Measurements from ENCODE around the gene NTNG2.
A peak's percentile ranks its signal among the peaks of the same experiment; 100 is the strongest.

NTNG2 gene

GRCh38 chr9:132207839-132208615 is 46.2 kb downstream of the NTNG2 start:
- DNase-seq, result no peak

- no peak for DNase-seq
Measured at GRCh38 chr9:132209228-132209627, 47.4 kb downstream of the NTNG2 start.

- no peak for DNase-seq
Measured at GRCh38 chr9:132210472-132211145, 48.8 kb downstream of the NTNG2 start.

- no peak for DNase-seq
Measured at GRCh38 chr9:132211570-132211969, 49.7 kb downstream of the NTNG2 start.

- peak; percentile 74 to 88 for DNase-seq
Measured at GRCh38 chr9:132214027-132214622, 52.3 kb downstream of the NTNG2 start.

- no peak for DNase-seq
Measured at GRCh38 chr9:132216861-132217619, 55.2 kb downstream of the NTNG2 start.

- DNase-seq, result no peak
Measured at GRCh38 chr9:132218208-132218607, 56.4 kb downstream of the NTNG2 start.

- DNase-seq, result no peak
Measured at GRCh38 chr9:132221941-132222340, 60.1 kb downstream of the NTNG2 start.

- DNase-seq, result no peak
Measured at GRCh38 chr9:132224645-132225044, 62.8 kb downstream of the NTNG2 start.

- DNase-seq, result no peak
Measured at GRCh38 chr9:132226571-132227430, 64.9 kb downstream of the NTNG2 start.

- DNase-seq, result no peak
Measured at GRCh38 chr9:132228062-132228461, 66.2 kb downstream of the NTNG2 start.

- DNase-seq, result no peak
Measured at GRCh38 chr9:132230605-132231004, 68.7 kb downstream of the NTNG2 start.

- no peak for DNase-seq
Measured at GRCh38 chr9:132231019-132231701, 69.3 kb downstream of the NTNG2 start.

GRCh38 chr9:132232522-132232921 is 70.7 kb downstream of the NTNG2 start:
- DNase-seq, result no peak

- no peak for DNase-seq
Measured at GRCh38 chr9:132233138-132233537, 71.3 kb downstream of the NTNG2 start.

- no peak for DNase-seq
Measured at GRCh38 chr9:132234535-132234934, 72.7 kb downstream of the NTNG2 start.

GRCh38 chr9:132235125-132235524 is 73.3 kb downstream of the NTNG2 start:
- DNase-seq, result no peak

GRCh38 chr9:132235894-132236661 is 74.2 kb downstream of the NTNG2 start:
- peak; percentile 54 to 71 for DNase-seq

GRCh38 chr9:132236662-132237311 is 74.9 kb downstream of the NTNG2 start:
- no peak for DNase-seq

GRCh38 chr9:132237481-132237880 is 75.6 kb downstream of the NTNG2 start:
- DNase-seq, result no peak

All from SHP77 (cell line).